OCI-LY7 (cell line): ENCODE measurements around the gene DDX10.

Experiments
- EZH2phosphoT487 ChIP-seq: fragments of 200-600 bp; sonication (generic); IDR thresholded peaks from 2 replicates; pipeline ENCODE4 v1.6.1; 2018; ENCODE audit warnings: low read depth, borderline replicate concordance, mild to moderate bottlenecking, mixed run types, antibody characterized with exemption, low read length, moderate library complexity, mixed read lengths
- TF ChIP-seq, protein P1 (sequence below): fragments of 200-600 bp; sonication (generic); conservative IDR thresholded peaks from 2 replicates; pipeline ENCODE4 v1.5.1; 2014; ENCODE audit warnings: mild to moderate bottlenecking, antibody characterized with exemption, low read length, moderate library complexity, mixed read lengths

DNA sequence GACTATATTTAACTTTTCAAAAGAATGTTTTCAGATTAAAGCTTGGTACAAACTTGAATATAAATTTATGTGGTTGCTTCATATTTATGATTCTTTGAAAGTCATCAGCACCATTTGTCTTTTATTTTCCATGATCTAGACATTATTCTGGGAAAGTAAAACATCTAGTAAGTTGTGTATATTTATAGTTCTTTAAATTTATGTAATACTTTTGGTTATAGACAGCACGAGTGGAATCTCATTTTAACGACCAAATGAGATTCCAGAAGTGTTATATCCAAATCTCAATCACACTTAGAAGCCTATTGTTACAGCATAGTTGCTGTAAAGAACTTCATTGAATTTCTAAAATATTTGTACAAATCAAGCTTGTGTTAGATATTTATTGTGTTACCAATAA is 212.3 kb downstream of the DDX10 start:
- TF ChIP-seq, protein P1, sequence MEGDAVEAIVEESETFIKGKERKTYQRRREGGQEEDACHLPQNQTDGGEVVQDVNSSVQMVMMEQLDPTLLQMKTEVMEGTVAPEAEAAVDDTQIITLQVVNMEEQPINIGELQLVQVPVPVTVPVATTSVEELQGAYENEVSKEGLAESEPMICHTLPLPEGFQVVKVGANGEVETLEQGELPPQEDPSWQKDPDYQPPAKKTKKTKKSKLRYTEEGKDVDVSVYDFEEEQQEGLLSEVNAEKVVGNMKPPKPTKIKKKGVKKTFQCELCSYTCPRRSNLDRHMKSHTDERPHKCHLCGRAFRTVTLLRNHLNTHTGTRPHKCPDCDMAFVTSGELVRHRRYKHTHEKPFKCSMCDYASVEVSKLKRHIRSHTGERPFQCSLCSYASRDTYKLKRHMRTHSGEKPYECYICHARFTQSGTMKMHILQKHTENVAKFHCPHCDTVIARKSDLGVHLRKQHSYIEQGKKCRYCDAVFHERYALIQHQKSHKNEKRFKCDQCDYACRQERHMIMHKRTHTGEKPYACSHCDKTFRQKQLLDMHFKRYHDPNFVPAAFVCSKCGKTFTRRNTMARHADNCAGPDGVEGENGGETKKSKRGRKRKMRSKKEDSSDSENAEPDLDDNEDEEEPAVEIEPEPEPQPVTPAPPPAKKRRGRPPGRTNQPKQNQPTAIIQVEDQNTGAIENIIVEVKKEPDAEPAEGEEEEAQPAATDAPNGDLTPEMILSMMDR: no peak
- TF ChIP-seq EZH2phosphoT487: no peak
